Left kidney (tissue), 2 donors: ENCODE results near the gene TMEM130. TPM values are rescaled to one million over a fixed set of nuclear protein-coding genes. Genes with fewer than 3 reads are reported as not detected.

Experiments used
- DNase-seq: peaks from one replicate; pipeline ENCODE4 v3.0.0-alpha.2; 2013
- polyA plus RNA-seq: library from polyadenylated mRNA; unstranded; fragments of 120-200 nt; gene quantifications from one replicate; pipeline ENCODE4 v1.2.1, GENCODE V29; 2013; ENCODE audit not compliant: insufficient read length

The TMEM130 gene
- polyA plus RNA-seq, 1 donor = 2.8 TPM

DNA sequence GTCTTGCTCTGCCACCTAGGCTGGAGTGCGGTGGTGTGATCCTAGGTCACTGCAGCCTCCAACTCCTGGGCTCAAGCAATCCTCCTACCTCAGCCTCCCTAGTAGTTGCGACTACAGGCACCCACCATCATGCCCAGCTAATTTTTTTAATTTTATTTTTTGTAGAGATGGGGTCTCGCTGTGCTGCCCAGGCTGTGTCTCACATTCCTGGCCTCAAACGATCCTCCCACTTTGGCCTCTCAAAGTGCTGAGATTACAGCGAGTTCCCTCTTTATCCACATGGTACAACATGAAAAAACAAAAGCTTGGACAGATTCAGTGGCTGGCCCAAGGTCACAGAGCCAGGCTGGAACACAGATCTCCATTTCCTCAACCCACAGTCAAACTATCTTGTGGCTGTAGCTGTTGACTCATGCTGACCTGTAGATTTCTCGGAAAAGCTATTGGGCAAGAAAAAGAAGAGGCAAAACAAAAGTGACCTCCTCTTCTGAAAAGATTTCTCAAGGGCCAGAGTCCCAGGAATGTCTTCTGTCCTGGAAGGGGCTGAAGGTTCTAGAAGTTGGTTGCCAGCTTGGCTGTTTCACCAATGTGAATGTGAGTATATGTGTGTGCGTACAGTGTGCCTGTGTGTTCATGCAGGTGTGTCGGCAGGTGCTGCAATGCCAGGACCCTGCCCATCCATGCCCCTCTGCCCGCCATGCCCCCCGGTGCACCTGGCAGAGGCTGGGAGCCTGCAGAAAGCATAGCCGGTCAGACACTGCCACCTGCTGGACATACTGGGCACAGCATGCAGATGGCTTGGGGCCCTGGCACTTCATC is 28.4 kb downstream of the TMEM130 start:
- DNase-seq = no peak

DNA sequence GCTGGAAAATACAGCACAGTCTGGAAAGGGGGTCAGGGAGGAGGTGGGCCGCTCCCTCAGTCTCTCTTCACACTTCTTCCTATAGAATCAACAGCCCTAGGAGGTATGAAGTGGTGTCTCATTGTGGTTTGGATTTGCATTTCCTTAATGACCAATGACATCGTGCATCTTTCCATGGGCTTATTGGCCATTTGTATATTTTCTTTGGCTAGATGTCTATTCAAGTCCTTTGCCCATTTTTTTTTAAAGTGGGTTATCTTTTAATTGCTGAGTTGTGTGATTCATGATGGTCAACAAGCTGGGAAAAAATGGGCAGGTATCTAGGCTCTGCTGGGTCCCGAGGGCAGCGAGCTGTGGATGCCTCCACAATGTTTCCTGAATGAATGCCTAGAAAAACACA is 29.1 kb downstream of the TMEM130 start:
- DNase-seq = no peak

DNA sequence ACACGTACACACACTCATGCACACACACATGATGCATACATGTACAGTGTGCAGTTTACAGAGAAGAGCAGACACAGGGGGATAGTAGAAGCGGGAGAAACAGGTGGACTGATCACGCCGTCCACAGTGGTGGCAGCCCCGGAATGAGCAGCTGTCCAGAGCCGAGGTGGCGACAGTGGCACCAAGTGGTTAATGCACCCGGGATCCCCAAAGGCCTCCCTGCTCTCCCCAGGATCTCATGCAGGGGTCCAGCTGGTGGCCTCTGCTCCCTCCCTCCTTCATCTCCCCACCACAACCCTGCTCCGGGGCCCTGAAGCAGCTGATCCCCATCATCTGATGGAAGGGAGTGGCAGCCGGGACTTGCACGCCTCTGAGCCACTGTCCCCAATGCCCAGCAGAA is 29.7 kb downstream of the TMEM130 start:
- no peak for DNase-seq

DNA sequence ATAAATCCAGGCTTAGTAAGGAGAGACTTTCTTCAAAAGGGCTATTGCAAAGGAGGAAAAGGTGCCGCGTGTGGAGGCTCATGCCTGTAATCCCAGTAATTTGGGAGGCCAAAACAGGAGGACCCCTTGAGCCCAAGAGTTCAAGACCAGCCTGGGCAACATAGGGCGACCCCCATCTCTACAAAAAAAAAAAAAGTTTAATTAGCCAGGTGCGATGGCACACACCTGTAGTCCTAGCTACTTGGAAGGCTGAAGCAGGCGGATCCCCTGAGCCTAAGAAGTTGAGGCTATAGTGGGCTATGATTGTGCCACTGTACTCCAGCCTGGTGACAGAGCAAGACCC is 32.2 kb downstream of the TMEM130 start:
- DNase-seq = no peak

DNA sequence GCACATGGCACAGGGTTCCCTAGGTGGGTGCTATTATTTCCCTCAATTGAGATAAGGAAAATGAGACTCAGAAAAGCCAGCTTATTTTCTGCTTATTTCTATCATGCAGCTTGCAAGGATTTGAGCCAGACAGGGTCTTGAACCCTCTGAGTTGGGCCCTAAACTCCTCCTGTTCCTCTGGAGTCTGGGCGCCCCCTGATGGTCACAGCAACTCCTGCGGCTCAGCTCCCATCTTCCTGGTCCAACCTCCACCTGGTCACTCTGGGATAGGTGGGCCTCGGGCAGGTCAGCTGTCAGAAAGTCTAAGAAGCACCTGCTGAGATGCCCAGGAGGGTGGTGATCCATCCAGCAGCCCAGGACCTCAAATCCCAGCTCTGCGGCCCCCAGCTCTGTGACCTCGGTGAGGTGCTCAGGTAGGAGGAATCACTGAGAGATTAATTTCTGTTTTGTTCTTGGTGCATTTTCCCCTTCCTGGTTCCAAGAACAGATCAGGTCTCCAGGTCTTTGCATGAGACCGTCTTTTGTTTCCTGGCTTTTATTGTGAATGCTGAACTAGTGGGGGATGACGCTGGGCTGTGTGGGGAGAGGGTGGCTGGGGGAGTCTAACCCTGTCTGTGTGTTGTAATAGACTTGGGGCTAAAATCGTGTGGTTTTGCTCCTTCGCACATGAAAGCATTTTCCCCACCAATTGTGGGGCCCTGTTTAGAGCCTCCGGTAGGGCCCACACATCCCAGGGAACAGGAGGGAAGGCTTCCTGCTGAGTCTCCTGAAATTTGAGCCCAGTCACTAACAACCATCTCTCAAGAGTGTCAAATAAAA is 32.8 kb downstream of the TMEM130 start:
- DNase-seq = peak; percentile 66

DNA sequence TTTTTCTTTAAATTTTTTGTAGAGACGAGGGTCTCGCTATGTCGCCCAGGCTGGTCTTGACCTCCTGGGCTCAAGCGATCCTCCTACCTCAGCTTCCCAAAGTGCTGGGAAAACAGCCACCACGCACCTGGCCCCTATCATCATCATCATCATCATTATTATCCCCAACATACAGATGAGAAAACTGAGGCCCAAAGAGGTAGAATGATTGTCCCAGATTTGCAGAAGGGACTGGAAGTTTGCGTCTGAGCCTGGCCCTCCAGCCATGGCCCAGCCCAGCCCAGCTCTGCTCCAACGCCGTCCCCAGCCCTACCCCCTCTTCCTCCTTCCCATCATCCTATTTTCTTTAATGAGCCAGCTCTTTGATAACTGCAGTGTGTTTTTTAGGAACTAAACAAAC is 34.9 kb downstream of the TMEM130 start:
- DNase-seq = no peak

DNA sequence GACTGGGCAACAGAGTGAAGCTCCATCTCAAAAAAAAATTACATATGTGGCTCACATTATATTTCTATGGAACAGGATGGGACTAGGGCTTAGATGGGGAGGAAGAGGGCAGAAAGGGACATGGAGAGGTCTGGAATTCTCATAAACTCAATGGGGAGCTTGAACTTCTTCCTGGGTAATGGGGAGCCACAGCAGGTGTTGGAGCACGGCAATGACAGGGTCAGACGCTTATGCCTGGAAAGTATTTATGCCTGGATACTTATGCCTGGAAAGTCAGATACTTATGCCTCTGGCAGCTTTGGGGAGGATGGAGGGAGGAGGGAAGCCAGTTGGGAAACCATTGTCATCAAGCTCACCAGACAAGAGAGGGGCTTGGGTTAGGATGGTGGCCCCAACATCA is 36.8 kb downstream of the TMEM130 start:
- no peak for DNase-seq

DNA sequence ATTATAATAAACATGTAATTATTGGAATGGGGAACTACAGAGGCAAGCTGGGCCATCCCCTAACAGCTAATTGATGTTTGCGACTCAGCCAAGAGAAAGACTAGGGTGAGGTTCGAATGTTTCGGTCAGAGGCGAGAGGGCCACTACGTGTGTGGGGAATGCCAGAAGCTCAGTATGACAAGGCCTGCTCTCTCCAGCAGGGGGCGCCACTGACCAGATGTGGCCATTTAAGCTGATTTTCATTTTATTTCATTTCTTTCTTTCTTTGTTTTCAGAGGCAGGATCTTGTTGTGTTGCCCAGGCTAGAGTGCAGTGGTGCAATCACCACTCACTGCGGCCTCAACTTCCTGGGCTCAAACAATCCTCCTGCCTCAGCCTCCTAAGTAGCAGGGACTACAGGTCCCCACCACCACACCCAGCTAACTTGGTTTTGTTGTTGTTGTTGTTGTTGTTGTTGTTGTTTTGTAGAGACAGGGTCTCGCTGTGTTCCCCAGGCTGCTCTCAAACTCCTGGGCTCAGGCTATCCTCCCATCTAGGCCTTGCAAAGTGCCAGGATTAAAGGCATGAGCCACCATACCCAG is 38.1 kb downstream of the TMEM130 start:
- no peak for DNase-seq

DNA sequence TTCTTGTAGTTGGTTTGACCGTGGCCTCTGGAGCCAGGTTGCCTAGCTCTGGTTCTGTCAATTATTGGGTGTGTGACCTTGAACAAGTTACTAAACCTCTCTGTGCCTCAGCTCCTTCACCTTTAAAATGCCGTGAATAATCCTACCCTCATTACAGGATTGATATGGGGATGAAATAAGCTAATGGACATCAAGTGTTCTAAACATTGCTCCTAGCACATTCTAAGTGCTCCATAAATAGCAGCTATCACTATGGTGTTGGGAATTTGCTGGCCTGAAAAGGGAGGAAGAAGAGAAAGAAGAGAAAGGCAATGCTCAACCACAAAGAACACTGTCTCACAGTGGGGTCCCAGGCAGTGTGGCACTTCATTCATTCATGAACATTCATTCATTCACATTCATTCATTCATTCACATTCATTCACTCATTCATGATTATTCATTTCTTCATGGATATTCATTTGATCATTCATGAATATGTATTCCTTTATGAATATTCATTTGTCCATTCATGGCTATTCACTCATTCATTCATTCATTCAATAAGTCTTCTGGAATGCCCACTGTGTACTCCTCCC is 38.8 kb downstream of the TMEM130 start:
- no peak for DNase-seq

DNA sequence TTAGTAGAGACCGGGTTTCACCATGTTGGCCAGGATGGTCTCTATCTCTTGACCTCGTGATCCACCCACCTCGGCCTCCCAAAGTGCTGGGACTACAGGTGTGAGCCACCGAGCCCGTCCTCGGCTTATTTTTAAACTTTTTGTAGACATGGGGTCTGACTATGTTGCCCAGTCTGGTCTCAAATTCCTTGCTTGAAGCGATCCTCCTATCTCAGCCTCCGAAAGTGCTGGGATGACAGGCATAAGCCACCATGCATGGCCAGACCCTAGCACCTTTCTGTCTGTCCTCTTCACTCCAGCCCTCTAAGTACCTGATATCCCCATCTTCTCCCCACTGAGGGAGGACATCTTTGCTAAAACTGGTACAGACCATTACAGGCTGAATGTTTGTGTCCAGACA is 41.4 kb downstream of the TMEM130 start:
- no peak for DNase-seq

DNA sequence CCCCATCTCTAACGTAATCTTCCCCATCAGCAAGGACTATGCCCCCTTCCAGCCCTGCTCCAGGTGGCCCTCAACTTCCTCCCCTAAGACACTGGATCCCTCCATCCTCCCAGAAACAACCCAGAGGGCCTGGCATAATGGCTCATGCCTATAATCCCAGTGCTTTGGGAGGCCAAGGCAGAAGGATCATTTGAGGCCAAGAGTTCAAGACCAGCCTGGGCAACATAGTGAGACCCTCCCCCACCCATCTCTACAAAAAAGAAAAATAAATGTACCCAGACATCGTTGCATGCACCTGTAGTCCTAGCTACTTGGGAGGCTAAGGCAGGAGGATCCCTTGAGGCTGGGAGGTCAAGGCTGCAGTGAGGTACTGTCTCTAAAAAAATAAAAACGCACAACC is 42.6 kb downstream of the TMEM130 start:
- no peak for DNase-seq

DNA sequence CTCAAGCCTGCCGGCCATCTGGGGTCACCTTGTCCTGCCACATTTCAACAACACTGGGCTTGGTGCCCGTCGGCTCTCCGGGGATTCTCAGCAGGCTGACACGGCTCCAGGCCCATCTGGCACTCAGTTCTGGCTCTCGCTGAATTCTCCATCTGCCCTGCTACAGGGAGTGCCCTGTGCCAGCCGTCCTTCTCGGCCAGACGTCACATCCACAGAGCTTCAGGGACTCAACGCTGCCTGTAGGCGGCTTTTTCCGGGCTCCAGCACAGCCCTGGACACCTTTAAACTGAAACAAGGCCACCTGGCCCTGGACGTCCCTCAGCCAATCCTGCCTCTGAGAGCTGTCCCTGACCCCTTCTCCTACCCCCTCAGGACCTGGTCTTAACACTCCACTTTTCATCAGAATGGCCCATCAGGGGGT is 43.0 kb downstream of the TMEM130 start:
- no peak for DNase-seq

DNA sequence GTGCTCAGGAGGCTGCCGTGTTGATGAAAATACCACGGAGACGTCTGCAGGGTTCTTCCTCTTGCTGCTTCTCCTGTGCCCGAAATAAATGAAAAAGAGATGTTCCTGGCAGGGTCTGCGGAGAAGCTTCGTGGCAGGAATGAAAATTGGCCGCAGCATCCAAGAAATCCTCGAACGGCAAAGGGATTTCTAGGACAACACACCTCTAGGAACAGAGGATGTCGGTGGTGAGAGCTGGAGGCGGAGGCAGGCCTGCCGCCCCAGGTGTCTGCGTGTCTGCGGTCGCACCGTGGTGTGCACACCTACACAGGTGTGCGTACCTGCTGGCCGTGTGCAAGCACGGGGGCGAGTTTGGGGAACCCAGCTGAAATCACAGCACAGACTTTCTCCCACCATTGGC is 43.4 kb downstream of the TMEM130 start:
- DNase-seq = no peak

DNA sequence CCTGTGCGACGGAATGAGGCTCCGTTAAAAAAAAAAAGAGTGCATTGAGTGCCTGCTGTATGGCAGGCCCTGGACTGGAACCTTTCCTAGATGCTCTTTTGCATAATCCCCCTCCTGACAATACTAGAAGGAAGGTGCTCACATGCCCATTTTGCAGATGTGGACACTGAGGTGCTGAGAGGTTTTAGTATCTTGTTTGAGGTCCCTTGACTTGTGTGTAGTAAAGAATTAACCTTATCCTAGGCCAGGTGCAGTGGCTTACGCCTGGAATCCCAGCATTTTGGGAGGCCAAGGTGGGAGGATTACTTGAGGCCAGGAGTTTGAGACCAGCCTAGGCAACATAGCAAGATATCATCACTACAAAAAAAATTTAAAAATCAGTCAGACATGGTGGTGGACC is 46.6 kb downstream of the TMEM130 start:
- DNase-seq = no peak

DNA sequence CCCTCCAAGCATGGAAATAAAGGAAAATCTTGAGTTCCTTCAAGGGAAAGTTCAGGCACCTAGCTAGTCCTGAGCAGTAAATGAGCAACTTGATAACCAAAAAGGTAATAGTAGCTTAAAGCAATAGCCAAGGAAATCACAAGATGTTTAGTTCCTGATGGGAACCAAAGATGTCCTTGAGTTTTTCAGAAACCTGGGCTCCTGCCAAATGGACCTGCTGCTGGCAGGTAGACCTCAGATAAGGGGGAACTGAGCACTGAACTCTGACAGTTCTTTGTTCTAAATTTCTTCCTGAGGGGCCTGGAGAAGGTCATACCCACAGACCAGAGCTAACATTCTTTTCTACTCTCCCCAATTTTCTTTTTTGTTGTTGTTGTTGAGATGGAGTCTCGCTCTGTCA is 48.5 kb downstream of the TMEM130 start:
- DNase-seq = no peak

DNA sequence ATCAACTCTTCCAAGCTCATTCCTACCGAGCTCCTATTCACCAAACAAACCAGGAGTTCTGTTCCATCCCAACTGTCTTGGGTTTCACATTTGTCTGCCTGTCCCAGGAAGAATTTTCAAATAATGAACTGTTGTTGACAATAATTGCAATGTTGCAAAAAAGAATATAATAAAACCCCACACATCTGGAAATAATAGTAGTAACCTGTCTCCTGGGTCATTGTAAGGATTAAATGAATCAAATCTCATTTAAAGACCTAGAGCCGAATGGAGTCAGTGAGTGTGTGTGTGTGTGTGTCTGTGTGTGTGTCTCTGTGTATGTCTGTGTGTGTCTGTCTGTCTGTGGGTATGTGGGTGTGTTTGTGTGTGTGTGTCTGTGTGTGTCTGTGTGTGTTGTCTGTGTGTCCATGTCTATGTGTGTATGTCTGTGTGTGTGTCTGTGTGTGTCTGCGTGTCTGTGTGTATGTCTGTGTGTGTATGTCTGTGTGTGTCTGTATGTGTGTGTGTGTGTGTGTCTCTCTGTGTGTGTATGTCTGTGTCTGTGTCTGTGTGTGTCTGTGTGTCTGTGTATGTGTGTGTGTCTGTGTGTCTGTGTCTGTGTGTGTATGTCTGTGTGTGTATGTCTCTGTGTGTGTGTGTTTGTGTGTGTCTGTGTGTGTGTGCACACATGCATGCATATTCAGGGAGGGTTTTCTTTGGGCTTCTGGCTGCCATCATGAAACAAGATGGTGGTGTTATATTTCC is 52.7 kb downstream of the TMEM130 start:
- DNase-seq = no peak

DNA sequence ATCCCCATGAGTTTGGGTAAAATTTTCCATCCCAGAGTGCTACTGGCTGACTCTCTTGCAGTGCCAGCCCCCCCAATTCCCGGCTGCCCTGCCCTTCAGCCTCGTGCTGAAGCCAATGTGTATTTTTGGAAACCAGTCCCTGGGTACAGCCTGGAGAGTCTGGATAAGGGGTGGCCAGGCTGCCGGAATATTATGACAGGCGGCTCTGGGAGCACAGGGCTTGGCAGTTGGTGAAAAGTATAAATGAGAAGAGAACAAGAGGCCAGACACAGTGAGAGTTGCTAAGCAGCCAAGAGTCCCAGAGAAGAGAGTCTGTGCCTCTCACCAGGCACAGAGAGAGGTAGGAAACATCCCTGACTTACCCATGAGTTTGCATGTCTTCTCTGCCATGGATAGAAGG is 53.6 kb downstream of the TMEM130 start:
- DNase-seq = no peak

DNA sequence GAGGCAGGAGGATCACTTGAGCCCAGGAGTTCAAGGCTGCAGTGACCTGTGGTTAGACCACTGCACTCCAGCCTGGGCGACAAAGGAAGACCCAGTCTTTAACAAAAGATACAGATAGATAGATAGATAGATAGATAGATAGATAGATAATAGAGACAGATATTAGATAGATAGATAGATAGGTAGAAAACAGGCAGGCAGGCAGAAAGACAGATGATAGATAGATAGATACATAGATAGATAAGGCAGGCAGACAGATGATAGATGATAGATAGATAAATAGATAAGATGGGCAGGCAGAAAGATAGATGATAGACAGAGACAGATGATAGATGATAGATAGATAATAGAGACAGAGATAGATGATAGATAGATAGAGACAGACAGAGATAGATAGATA is 54.5 kb downstream of the TMEM130 start:
- DNase-seq = no peak

DNA sequence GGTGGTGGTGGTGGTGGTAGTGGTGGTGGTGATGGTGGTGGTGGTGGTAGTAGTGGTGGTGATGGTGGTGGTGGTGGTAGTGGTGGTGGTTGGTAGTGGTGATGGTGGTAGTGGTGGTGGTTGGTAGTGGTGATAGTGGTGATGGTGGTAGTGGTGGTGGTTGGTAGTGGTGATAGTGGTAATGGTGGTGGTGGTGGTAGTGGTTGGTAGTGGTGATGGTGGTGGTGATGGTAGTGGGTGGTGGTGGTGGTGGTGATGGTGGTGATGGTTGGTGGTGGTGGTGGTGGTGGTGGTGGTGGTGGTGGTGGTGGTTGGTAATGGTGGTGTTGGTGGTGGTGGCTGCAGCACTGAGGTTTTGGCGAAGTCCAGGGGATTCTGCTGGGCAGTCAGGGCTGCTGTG is 58.5 kb downstream of the TMEM130 start:
- no peak for DNase-seq

DNA sequence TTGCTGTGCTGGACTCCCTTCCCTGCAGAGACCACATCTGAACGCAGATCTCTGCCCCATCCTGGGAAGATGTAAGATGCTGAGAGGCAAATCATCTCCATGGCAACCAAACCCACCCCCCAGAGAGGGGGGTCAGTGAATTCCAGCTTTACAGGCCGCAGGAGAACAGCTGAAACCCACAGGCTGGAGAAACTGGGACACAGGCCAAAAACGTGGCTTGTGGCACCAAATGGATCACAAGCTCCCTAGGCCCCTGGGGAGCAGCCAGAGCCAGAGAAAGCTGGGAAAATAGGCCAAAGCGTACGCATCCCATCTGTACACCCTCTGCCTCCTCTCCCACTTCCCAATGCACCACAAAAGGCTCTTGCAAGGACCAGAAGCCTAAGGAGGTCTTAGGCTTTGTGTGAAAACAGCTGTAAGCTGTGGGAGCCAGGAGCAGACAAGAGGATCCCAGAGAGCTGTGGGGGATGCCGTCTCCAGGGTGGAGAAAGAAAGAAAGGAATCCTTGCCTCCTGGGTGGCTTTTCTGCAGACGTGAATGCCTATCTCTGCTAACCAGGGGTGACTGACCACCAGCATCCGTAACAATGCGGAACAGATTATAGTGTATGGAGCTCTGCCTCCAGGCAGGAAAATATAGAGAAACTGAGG is 59.5 kb downstream of the TMEM130 start:
- DNase-seq = peak; percentile 20

DNA sequence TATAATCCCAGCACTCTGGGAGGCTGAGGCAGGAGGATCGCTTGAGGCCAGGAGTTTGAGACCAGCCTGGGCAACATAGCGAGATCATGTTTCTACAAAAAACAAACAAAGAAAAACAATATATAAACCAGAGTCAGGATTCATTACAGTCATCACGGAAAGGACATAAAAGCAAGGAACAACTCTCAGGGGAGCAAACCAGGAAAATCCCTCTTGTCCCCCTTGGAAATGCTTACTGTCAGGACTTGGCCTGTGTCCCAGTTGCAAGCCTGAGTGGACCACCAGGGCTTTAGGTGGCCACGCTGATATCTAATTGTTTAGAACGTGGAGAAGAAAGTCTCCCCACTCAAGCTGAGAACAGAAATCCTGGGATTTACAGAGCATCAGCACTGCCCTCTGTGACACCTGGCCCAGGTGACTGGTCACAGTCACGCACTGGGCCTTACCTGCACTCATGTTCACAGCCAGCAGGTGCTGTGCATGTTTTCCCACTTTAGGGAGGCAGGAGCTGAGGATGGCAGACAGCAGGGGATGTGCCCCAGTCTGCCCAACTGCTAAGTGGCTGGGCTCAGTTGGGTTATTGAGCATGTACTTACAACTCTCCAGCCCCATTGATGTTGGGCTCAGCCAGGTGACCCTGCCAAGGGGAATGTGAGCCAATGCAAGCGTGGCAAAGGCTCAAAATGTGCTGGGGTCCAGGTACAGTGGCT is 60.9 kb downstream of the TMEM130 start:
- no peak for DNase-seq
